Activated CD4-positive, alpha-beta T cell treated with anti-CD3 and anti-CD28 coated beads, Interleukin-2, amount 10 ng/mL, durations not matched to agents 7 days and 5 days (primary cell): Measurements from ENCODE around the gene PRSS2. TPM values are rescaled to one million over a fixed set of nuclear protein-coding genes. Genes with fewer than 3 reads are reported as not detected.

Source experiments
- CTCF ChIA-PET: fragments of 350-600 bp; sonication (Branson Sonifier 250); formaldehyde crosslinking; loops from one replicate; lab custom pipeline; 2021; ENCODE audit warnings: antibody characterized with exemption; lab: Charles Lee
- POLR2A ChIA-PET: fragments of 350-600 bp; sonication (Branson Sonifier 250); formaldehyde crosslinking; loops from one replicate; lab custom pipeline; 2021; ENCODE audit warnings: antibody characterized with exemption; lab: Charles Lee
- DNase-seq: peaks from one replicate; pipeline ENCODE4 v3.0.0-alpha.2; 2020
- H3K27ac Mint-ChIP-seq: one replicate; pipeline ENCODE4 v1.8.0; 2021; ENCODE audit warnings: mild to moderate bottlenecking, moderate library complexity, mixed read lengths
- H3K27me3 Mint-ChIP-seq: one replicate; pipeline ENCODE4 v1.8.0; 2021; ENCODE audit warnings: mixed read lengths
- H3K36me3 Mint-ChIP-seq: one replicate; pipeline ENCODE4 v1.8.0; 2021; ENCODE audit warnings: low read depth, mixed read lengths
- H3K4me1 Mint-ChIP-seq: one replicate; pipeline ENCODE4 v1.8.0; 2021; ENCODE audit warnings: mixed read lengths
- H3K4me3 Mint-ChIP-seq: one replicate; pipeline ENCODE4 v1.8.0; 2021; ENCODE audit warnings: mild to moderate bottlenecking, moderate library complexity, mixed read lengths
- H3K9me3 Mint-ChIP-seq: one replicate; pipeline ENCODE4 v1.8.0; 2021; ENCODE audit warnings: mixed read lengths
- total RNA-seq, 2 experiments: library from RNA; stranded (reverse); gene quantifications; one replicate each; pipeline ENCODE4 v1.2.3, GENCODE V29; 2021

The PRSS2 gene
- total RNA-seq, 2 experiments from 2014 or later, result not detected

DNA sequence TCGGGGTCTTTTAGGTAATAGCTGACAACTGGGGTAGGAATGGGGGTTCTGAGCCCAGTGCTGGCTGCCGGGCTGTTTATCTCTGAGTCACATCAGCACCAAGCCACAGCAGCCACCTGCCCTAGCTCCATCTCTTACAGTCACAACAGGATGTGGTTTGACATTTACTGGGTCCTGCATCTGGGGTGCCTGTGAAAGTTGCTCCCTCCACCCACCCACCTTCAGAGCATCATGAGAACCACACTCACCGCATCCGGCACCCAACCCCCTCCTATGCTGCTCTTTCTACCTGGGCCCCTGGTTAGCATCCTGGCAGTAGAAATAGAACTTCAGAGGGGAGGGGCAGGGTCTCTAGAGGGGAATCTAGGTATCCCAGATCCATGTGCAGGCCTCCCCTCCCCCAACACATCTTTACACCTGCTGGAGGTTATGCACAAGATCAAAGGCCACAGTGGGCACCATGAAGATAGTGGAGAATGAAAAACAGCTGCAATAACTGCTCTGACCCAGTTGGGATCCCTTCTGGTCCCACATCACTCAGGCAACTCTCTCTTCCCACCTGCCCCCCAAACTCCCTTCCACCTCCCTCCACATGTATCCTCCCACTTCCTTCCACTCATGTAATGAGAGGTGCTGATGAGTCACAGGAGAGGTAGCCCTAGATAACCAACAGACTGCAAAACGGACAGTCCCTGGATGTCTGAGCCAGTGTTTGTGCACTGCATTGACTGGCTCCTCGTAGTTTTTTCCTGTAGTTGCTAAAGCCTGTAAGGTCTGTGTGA lies 38.2 kb downstream of the PRSS2 start:
- no peaks in the 10 kb centered on the region for H3K27me3 Mint-ChIP-seq
- peaks cover 94% of the 10 kb centered on the region for H3K4me1 Mint-ChIP-seq
- DNase-seq, result peak; percentile 98
- POLR2A ChIA-PET, result interaction anchor here (1.1 to 7.6 kb wide), 5 partner anchors 13 to 293 kb away, joined by 3 to 143 read pairs (median 4); no protein-coding TSS in a partner anchor
- CTCF ChIA-PET, result interaction anchor here (0.6 to 12.5 kb wide), 10 partner anchors 9 to 432 kb away, joined by 3 to 176 read pairs (median 8); no protein-coding TSS in a partner anchor
- no peaks in the 10 kb centered on the region for H3K9me3 Mint-ChIP-seq
- peak overlapping the region; percentile 100 for H3K27ac Mint-ChIP-seq
- peak overlapping the region; percentile 73 for H3K4me3 Mint-ChIP-seq
- peaks cover 21% of the 10 kb centered on the region for H3K36me3 Mint-ChIP-seq

DNA sequence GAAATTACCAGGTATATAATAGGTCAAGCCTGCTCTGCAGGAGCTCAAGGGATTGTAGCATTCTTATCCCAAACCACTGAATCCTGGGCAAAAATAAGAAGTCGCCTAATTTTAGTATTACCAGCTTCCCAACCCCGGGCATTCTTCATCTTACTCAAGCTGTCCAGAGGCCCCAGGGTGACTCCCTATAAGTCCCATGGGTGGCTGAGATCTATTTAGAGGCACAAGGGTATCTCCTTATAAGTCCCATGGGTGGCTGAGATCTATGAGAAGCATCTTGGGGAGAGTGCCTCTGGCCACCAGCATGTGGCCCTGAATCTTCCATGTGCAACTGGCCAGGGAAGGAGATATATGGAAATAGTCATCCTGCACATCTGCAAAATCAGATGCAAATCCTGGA lies 38.9 kb downstream of the PRSS2 start:
- H3K27me3 Mint-ChIP-seq, result no peaks in the 10 kb centered on the region
- ChIA-PET CTCF (interaction anchor here (1.1 to 12.5 kb wide), 8 partner anchors 9 to 451 kb away, joined by 3 to 176 read pairs (median 10); no protein-coding TSS in a partner anchor), POLR2A (interaction anchor here (1.5 to 7.6 kb wide), 3 partner anchors 13 to 95 kb away, joined by 3 to 143 read pairs (median 103); no protein-coding TSS in a partner anchor)
- DNase-seq, result no peak
- peak overlapping the region; percentile 100 for H3K27ac Mint-ChIP-seq
- peaks cover 14% of the 10 kb centered on the region for H3K36me3 Mint-ChIP-seq
- H3K9me3 Mint-ChIP-seq, result no peaks in the 10 kb centered on the region
- H3K4me3 Mint-ChIP-seq, result peak overlapping the region; percentile 73
- peaks cover 93% of the 10 kb centered on the region for H3K4me1 Mint-ChIP-seq

DNA sequence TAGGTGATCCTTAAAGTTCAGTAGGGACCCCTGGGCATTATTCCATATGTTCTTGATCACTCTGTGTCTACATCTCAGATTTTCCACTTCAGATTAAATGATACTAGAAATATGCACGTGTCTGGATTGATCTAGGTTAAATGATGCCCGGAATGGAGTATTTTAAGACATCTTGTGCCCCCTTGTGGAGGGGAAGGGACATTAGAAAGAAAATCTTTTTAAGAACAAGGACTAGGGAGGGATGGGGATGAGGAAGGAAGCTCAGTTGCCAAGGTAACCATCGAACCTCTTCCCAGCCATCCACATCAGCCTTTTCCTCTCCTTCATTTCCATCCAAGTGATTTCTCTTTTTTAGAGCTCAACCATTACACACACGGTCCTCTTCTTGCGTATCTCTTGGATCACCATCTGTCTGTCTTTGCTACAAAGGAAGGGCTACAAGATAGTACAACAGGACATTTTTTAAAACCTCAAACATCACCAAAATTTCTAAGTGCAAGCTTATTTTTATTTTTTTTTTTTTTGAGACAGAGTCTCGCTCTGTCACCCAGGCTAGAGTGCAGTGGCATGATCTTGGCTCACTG lies 40.5 kb downstream of the PRSS2 start:
- Mint-ChIP-seq H3K4me1 (peaks cover 81% of the 10 kb centered on the region), H3K9me3 (no peaks in the 10 kb centered on the region), H3K27me3 (peaks cover 3% of the 10 kb centered on the region), H3K36me3 (peaks cover 3% of the 10 kb centered on the region), H3K27ac (peak overlapping the region; percentile 88), H3K4me3 (peak overlapping the region; percentile 54)
- DNase-seq, result peak; percentile 74
- ChIA-PET POLR2A (interaction anchor here (0.7 to 7.6 kb wide), 4 partner anchors 15 to 275 kb away, joined by 5 to 143 read pairs (median 55); no protein-coding TSS in a partner anchor), CTCF (interaction anchor here (0.6 to 12.5 kb wide), 32 partner anchors 10 to 1073 kb away, joined by 3 to 176 read pairs (median 4); partner anchors contain the start of gene GSTK1)

DNA sequence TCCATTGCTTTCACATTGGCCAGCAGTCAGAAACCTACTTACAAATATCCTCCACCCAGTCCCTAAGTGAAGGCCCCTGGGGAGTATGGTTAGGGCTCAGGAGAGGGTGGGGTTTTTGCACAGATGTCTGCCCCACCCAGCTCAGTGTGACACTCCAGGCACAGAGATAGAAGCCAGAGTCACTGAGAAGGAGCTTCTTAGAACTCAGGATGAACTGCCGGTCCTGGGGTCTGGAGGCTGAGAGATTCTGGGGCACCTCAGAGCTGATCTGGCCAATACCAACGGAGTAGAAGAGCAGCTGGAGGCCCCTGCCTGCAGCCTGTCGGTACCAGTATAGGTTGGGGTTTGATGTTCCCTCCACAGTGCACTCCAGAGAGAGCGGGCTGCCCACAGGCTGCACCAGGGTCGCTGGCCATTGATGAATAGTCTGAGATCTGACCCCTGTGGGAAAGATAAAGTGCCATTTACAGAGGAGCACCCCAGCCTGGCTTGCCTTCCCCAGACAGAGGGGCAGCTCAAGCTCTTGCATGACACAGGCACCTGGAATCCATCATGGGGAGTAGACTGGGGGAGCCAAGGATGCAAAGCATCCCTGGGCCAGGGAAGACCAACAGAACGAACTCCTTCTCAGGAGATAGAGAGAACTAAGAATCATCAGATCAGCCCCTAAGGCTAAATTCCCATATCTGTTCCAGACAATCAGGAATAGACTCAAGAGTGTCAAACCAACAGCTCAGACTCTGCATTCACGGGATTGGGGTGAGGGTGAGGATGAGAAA lies 41.9 kb downstream of the PRSS2 start:
- peak overlapping the region; percentile 88 for H3K27ac Mint-ChIP-seq
- no peak for DNase-seq
- H3K4me1 Mint-ChIP-seq, result peaks cover 69% of the 10 kb centered on the region
- peaks cover 3% of the 10 kb centered on the region for H3K27me3 Mint-ChIP-seq
- CTCF ChIA-PET, result interaction anchor here (0.6 to 12.5 kb wide), 13 partner anchors 9 to 493 kb away, joined by 3 to 176 read pairs (median 5); no protein-coding TSS in a partner anchor
- no peaks in the 10 kb centered on the region for H3K36me3 Mint-ChIP-seq
- peak overlapping the region; percentile 65 for H3K4me3 Mint-ChIP-seq
- POLR2A ChIA-PET, result interaction anchor here (0.6 to 7.6 kb wide), 5 partner anchors 13 to 180 kb away, joined by 3 to 103 read pairs (median 3); no protein-coding TSS in a partner anchor
- no peaks in the 10 kb centered on the region for H3K9me3 Mint-ChIP-seq

DNA sequence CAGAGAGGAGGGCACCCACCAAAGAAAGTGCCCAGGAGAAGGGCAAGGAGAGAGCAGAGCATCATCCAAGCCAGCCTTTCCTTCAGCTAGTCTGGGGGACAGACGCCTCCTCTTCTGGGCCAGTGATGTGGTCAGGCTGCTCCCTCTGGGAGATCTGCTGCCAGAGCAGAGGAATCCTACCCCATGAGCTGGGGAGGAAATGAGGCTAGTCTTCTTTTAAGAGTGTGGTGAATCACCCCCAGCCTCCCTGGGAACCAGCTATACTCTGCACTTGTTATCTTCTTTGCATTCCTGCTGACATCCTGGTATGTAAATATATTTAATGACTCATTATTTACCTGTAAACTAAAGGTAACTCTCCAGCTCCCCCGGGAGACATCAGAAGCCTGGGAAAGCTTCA lies 42.5 kb downstream of the PRSS2 start:
- POLR2A ChIA-PET, result interaction anchor here (1.0 to 7.6 kb wide), 3 partner anchors 15 to 25 kb away, joined by 3 to 103 read pairs (median 6); no protein-coding TSS in a partner anchor
- Mint-ChIP-seq H3K4me1 (peaks cover 69% of the 10 kb centered on the region), H3K27ac (peak overlapping the region; percentile 88), H3K4me3 (peak overlapping the region; percentile 65), H3K9me3 (no peaks in the 10 kb centered on the region), H3K36me3 (no peaks in the 10 kb centered on the region), H3K27me3 (peaks cover 3% of the 10 kb centered on the region)
- CTCF ChIA-PET, result interaction anchor here (0.6 to 12.5 kb wide), 11 partner anchors 8 to 493 kb away, joined by 3 to 176 read pairs (median 4); no protein-coding TSS in a partner anchor
- DNase-seq, result no peak

DNA sequence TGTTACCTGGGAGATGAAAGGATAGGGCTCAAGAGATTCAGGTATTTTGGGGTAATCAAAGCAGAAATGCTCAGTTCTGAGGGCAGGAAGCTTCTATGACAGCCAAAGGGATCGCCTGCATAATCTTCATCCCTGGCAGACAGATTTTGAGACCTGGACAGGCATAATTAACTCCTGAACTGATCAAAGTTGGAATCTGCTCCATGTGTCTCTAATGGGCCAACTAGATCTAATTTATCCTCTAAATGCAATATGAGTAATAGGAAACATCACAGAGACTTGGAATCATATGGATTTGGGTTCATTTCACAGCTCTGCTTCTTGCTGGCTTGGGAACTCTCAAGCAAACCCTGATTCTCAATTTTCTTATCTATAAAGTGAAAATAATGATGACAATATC lies 42.9 kb downstream of the PRSS2 start:
- ChIA-PET CTCF (interaction anchor here (0.8 to 12.5 kb wide), 10 partner anchors 8 to 494 kb away, joined by 3 to 176 read pairs (median 4); no protein-coding TSS in a partner anchor), POLR2A (interaction anchor here (7.6 kb wide), 1 partner anchor 25 kb away, joined by 103 read pairs; no protein-coding TSS in a partner anchor)
- peaks cover 69% of the 10 kb centered on the region for H3K4me1 Mint-ChIP-seq
- H3K9me3 Mint-ChIP-seq, result no peaks in the 10 kb centered on the region
- H3K36me3 Mint-ChIP-seq, result peaks cover 2% of the 10 kb centered on the region
- H3K27ac Mint-ChIP-seq, result peak overlapping the region; percentile 88
- DNase-seq, result no peak
- H3K4me3 Mint-ChIP-seq, result peak overlapping the region; percentile 65
- H3K27me3 Mint-ChIP-seq, result peaks cover 3% of the 10 kb centered on the region

DNA sequence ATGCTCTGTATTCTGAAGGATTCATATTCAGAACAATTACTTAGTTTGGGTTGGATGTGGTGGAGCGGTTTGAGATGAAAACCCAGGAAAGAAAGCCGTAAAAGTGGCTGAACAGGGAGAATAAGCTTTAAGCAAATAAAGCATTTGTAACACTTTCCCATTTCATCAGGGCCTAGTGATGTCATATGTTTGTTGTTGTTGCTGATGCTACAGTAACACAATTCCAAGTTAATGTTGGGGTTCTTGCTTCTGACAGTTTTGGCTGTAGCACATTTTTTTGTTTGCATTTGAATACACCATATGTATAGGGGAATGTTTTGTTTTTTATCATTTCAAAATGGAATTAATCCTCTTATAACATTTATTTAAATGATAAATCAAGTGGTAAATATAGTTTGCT lies 43.7 kb downstream of the PRSS2 start:
- ChIA-PET CTCF (interaction anchor here (1.4 to 12.5 kb wide), 4 partner anchors 16 to 494 kb away, joined by 5 to 176 read pairs (median 54); no protein-coding TSS in a partner anchor), POLR2A (no interaction called here)
- H3K27me3 Mint-ChIP-seq, result peaks cover 6% of the 10 kb centered on the region
- H3K4me3 Mint-ChIP-seq, result no peak overlapping the region
- H3K36me3 Mint-ChIP-seq, result peaks cover 2% of the 10 kb centered on the region
- H3K9me3 Mint-ChIP-seq, result no peaks in the 10 kb centered on the region
- H3K27ac Mint-ChIP-seq, result peak overlapping the region; percentile 16
- H3K4me1 Mint-ChIP-seq, result peaks cover 70% of the 10 kb centered on the region
- no peak for DNase-seq

DNA sequence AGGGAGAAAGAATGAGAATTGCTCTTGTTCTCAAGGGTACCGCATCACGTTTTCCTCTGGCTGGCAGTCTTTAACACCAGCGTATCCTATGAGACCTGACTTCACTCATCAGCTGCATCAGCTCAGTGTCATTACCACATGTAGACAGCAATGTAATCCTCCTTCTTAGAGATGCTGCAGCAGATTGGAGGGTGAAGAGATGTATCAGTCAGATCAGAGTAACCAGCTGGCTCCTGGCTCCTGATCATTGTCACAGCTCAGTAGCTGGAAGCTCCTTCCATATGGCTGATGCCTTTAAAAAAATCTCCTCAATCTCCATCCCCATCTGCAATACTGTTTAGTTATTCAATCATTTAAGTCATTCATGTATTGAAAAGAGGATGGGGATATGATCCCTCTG lies 44.4 kb downstream of the PRSS2 start:
- Mint-ChIP-seq H3K27me3 (peaks cover 6% of the 10 kb centered on the region), H3K27ac (peak overlapping the region; percentile 67), H3K36me3 (peaks cover 2% of the 10 kb centered on the region), H3K9me3 (no peaks in the 10 kb centered on the region), H3K4me1 (peaks cover 63% of the 10 kb centered on the region), H3K4me3 (no peak overlapping the region)
- POLR2A ChIA-PET, result no interaction called here
- CTCF ChIA-PET, result interaction anchor here (12.5 kb wide), 1 partner anchor 27 kb away, joined by 176 read pairs; no protein-coding TSS in a partner anchor
- no peak for DNase-seq

DNA sequence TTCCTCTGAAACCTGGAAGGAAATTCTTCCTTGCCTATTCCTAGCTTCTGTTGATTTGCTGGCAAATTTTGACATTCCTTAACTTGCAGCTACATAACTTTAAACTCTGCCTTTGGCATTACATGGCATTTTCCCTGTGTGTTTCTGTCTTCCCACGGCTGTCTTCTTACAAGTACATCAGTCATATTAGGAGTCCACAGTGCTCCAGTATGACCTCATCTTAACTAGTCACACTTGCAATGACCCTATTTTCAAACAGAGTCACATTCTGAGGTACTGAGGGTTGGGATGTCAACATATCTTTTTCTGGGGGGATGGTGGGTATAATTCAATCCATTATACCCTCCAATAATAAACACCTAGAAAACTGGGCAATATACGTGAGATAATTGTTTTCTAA lies 46.7 kb downstream of the PRSS2 start:
- H3K36me3 Mint-ChIP-seq, result peaks cover 2% of the 10 kb centered on the region
- peaks cover 40% of the 10 kb centered on the region for H3K4me1 Mint-ChIP-seq
- ChIA-PET CTCF (interaction anchor here (1.4 to 2.5 kb wide), 4 partner anchors 9 to 49 kb away, joined by 3 to 9 read pairs (median 4); no protein-coding TSS in a partner anchor), POLR2A (no interaction called here)
- peaks cover 26% of the 10 kb centered on the region for H3K27me3 Mint-ChIP-seq
- H3K27ac Mint-ChIP-seq, result no peak overlapping the region
- no peak for DNase-seq
- H3K9me3 Mint-ChIP-seq, result peaks cover 7% of the 10 kb centered on the region
- H3K4me3 Mint-ChIP-seq, result no peak overlapping the region

DNA sequence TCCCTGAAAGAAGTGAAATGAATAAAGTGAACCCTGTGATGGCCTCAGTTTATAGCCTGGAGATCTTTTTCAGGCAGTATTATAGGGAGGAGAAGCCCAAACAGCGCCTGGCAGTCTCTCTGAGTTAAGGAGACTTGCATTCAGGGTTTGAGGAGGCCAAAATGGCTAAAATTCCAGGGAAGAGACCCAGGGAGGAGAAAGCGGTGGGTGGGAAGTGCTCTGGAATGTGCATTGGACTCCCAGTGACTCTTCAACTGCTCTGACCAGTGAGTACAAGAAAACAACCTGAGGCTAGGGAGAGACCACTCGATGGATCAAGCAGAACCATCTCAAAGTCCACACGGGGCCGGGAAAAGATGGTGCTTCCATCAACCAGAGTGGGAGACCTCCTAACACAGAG lies 48.8 kb downstream of the PRSS2 start:
- DNase-seq, result no peak
- ChIA-PET POLR2A (no interaction called here), CTCF (interaction anchor here (1.0 to 2.5 kb wide), 2 partner anchors 11 to 19 kb away, joined by 4 to 9 read pairs; no protein-coding TSS in a partner anchor)
- H3K27me3 Mint-ChIP-seq, result peaks cover 35% of the 10 kb centered on the region
- peaks cover 11% of the 10 kb centered on the region for H3K9me3 Mint-ChIP-seq
- no peak overlapping the region for H3K27ac Mint-ChIP-seq
- H3K4me1 Mint-ChIP-seq, result peaks cover 21% of the 10 kb centered on the region
- H3K4me3 Mint-ChIP-seq, result no peak overlapping the region
- H3K36me3 Mint-ChIP-seq, result peaks cover 4% of the 10 kb centered on the region

DNA sequence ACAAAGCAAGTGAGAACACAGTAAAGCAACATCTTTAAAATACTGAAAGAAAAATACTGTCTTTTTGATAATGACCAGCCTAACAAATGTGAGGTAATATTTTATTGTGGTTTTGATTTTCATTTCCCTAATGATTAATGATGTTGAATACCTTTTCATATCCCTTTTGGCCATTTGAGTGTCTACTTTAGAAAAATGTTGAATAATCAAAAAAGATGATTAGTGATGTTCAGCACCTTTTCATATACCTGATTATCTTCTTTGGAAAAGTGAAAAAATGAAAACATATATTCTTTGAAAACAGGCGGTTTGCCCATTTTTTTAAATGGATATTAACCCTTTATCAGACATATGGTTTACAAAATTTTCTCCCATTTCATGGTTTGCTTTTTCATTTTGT lies 51.9 kb downstream of the PRSS2 start:
- ChIA-PET POLR2A (no interaction called here), CTCF (interaction anchor here (1.7 kb wide), 1 partner anchor 11 kb away, joined by 9 read pairs; no protein-coding TSS in a partner anchor)
- H3K27me3 Mint-ChIP-seq, result peaks cover 37% of the 10 kb centered on the region
- peaks cover 14% of the 10 kb centered on the region for H3K4me1 Mint-ChIP-seq
- H3K4me3 Mint-ChIP-seq, result no peak overlapping the region
- peaks cover 8% of the 10 kb centered on the region for H3K36me3 Mint-ChIP-seq
- DNase-seq, result no peak
- peaks cover 17% of the 10 kb centered on the region for H3K9me3 Mint-ChIP-seq
- H3K27ac Mint-ChIP-seq, result no peak overlapping the region
